ENCODE results near the gene GJC1. TPM values are rescaled to one million over a fixed set of nuclear protein-coding genes. Genes with fewer than 3 reads are reported as not detected.
A peak's percentile ranks its signal among the peaks of the same experiment; 100 is the strongest.

The GJC1 gene
- total RNA-seq, 6 experiments from 2014 or later: 47.3 to 71.3 (median 59.3) TPM

DNA sequence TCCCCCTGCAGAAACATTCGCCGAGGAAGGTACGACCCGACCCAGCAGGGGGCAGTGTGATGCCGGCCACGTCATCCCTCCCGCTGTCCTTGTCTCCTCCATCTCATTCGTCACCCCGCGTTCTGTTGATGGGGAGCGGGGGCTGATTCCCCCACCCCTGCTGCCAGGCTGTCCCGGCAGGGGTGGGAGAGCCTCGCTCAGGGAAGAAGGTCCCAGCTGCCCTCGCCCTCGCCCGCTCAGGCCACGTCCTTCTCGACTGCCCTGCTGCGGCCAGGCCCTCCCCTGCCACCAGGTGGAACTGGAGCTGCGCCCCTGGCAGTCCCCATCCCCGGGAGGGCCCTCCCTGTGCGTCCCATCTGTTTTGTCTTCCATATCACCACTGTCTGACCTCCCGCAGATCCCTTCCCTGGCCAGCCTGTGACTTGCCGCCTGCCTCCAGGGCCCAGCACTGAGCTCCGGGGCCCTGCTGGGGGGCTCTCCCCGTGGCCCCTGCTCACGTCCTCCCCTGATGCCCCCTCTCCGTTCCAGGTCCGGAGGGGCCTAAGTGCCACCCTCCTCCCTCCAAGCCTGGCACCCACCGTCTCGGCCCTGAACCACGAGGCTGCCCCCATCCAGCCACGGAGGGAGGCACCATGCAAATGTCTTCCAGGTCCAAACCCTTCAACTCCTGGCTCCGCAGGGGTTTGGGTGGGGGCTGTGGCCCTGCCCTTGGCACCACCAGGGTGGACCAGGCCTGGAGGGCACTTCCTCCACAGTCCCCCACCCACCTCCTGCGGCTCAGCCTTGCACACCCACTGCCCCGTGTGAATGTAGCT is 50.7 kb downstream of the GJC1 start:
- no peaks in the 10 kb centered on the region for H3K4me1 Mint-ChIP-seq (ENCODE audit: low read depth)
- H3K9me3 Mint-ChIP-seq: no peaks in the 10 kb centered on the region
- TF ChIP-seq, protein P1, sequence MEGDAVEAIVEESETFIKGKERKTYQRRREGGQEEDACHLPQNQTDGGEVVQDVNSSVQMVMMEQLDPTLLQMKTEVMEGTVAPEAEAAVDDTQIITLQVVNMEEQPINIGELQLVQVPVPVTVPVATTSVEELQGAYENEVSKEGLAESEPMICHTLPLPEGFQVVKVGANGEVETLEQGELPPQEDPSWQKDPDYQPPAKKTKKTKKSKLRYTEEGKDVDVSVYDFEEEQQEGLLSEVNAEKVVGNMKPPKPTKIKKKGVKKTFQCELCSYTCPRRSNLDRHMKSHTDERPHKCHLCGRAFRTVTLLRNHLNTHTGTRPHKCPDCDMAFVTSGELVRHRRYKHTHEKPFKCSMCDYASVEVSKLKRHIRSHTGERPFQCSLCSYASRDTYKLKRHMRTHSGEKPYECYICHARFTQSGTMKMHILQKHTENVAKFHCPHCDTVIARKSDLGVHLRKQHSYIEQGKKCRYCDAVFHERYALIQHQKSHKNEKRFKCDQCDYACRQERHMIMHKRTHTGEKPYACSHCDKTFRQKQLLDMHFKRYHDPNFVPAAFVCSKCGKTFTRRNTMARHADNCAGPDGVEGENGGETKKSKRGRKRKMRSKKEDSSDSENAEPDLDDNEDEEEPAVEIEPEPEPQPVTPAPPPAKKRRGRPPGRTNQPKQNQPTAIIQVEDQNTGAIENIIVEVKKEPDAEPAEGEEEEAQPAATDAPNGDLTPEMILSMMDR (IDR thresholded peaks at IDR 0.05): peak; percentile 97
- peak overlapping the region; percentile 81 for H3K27ac Mint-ChIP-seq
- peaks cover 2% of the 10 kb centered on the region; the same call in 1 of the 2 replicates for H3K27me3 Mint-ChIP-seq (ENCODE audit: insufficient read depth)
- H3K4me3 Mint-ChIP-seq: peak overlapping the region; percentile 80
- H3K36me3 Mint-ChIP-seq (ENCODE audit: low read depth): no peaks in the 10 kb centered on the region
- DNase-seq: peak; percentile 68

DNA sequence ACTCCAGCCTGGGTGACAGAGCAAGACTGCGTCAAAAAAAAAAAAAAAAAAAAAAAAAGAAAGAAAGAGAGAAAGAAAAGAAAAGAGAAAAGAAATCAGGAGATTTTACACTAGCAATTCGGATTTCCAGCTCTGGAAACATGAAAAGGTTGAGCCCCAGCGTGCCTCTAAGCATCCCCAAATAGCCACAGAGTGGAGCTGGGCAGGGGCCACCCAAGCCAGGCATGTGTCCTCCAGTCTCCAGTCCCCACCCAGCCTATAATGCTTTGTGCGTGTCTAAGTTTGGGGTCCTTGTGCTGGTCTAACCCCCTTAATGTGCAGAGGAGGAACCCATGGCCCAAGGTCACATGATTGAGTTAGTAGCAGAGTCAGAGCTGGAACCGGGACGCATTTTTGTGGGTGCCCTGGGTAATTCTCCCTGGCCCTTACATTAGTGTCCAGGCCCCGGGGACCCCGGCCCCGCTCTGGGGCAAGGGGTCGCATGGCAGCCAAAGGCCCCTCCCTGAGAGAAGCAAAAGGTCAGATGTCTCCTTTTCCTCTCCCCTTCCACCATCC is 51.4 kb downstream of the GJC1 start:
- Mint-ChIP-seq H3K27ac (no peak overlapping the region), H3K27me3 (ENCODE audit: insufficient read depth) (peaks cover 4% of the 10 kb centered on the region), H3K36me3 (ENCODE audit: low read depth) (no peaks in the 10 kb centered on the region), H3K9me3 (no peaks in the 10 kb centered on the region), H3K4me3 (peak overlapping the region; percentile 80), H3K4me1 (ENCODE audit: low read depth) (no peaks in the 10 kb centered on the region)
- DNase-seq: no peak
- TF ChIP-seq, protein P1 (IDR thresholded peaks at IDR 0.05): no peak

DNA sequence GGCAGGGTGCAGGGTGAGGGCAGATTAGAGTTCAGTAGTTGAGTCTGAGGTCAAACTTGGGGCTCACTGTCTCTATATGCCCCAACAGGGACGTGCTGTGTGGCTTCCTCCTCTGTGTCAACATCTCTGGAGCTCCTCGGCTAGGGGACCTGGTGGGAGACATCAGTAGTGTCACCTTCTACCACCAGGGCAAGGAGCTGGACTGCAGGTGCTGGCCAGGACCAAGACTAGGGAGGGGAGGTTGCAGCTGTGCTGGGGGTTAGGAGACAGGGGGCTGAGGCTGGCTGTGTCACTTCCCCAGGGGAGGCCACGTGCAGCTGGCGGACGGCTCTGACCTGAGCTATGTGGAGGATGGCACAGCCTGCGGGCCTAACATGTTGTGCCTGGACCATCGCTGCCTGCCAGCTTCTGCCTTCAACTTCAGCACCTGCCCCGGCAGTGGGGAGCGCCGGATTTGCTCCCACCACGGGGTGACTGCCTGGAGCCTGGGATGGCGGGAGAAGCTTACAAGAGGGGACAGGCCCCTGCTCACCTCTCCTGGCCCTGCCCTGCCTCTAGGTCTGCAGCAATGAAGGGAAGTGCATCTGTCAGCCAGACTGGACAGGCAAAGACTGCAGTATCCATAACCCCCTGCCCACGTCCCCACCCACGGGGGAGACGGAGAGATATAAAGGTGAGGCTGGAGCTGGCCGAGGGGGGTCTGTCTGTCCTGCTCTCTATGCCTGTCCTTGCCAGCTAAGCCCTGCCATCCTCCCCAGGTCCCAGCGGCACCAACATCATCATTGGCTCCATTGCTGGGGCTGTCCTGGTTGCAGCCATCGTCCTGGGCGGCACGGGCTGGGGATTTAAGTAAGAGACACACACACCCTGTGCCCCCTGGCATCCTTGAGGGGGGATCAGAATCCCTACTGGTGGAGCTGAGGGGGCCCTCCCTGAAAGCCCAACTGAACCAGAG is 52.4 kb downstream of the GJC1 start:
- no peak overlapping the region for H3K27ac Mint-ChIP-seq
- H3K36me3 Mint-ChIP-seq (ENCODE audit: low read depth): no peaks in the 10 kb centered on the region
- no peak for DNase-seq
- H3K4me3 Mint-ChIP-seq: no peak overlapping the region
- no peaks in the 10 kb centered on the region for H3K9me3 Mint-ChIP-seq
- TF ChIP-seq, protein P1 (IDR thresholded peaks at IDR 0.05): peak; percentile 40
- peaks cover 7% of the 10 kb centered on the region for H3K27me3 Mint-ChIP-seq (ENCODE audit: insufficient read depth)
- H3K4me1 Mint-ChIP-seq (ENCODE audit: low read depth): no peaks in the 10 kb centered on the region

DNA sequence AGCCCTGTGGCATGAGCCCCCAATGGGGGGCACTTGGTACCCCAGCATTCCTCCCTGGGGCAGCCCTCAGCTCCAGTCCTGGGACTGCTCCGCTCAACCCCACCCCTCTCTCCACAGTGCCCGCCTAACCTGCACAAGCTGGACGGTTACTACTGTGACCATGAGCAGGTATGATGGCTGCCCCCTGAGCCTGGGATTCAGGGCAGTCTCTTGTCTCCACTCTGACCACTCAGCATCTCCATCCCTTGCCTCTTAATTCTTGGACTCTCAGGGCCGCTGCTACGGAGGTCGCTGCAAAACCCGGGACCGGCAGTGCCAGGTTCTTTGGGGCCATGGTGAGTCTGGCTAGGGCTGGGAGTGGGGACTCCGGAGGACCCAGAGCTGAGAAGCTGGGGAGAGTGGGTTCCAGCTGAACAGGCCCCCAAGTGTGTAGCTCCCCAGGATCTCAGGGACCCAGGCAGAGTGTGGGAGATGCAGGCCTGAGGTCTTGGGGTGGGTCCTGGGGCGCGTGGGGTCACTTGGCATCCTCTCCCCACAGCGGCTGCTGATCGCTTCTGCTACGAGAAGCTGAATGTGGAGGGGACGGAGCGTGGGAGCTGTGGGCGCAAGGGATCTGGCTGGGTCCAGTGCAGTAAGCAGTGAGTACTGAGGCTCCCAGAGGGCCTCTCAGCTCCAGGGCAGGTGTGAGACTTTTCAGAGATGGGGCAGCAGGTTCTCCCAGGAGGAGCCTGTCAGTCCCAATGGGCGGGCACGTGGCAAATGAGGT is 53.3 kb downstream of the GJC1 start:
- no peak for DNase-seq
- no peak overlapping the region; the same call in 1 of the 2 replicates for H3K4me3 Mint-ChIP-seq
- H3K9me3 Mint-ChIP-seq: no peaks in the 10 kb centered on the region
- no peaks in the 10 kb centered on the region for H3K4me1 Mint-ChIP-seq (ENCODE audit: low read depth)
- peaks cover 7% of the 10 kb centered on the region for H3K27me3 Mint-ChIP-seq (ENCODE audit: insufficient read depth)
- H3K27ac Mint-ChIP-seq: no peak overlapping the region
- no peaks in the 10 kb centered on the region for H3K36me3 Mint-ChIP-seq (ENCODE audit: low read depth)
- TF ChIP-seq, protein P1 (IDR thresholded peaks at IDR 0.05): no peak

All from HFFc6 (cell line).